Keratinocyte (primary cell): ENCODE results near the gene PITX1.

Experiments used
- CTCF ChIP-seq, 3 experiments: IDR thresholded peaks in 1 of 3; conservative IDR thresholded peaks in 1 of 3; optimal IDR thresholded peaks in 1 of 3; 2 replicates in 2 of 3; 3 replicates in 1 of 3; pipeline versions ENCODE3 to v1.5.1; 2011; ENCODE audit warnings: low read length in 3 of 3, mild to moderate bottlenecking in 3 of 3, moderate library complexity in 2 of 3, control low read depth in 1 of 3, inconsistent platforms in 1 of 3; ENCODE audit not compliant: insufficient read depth in 2 of 3; ENCODE audit errors: extremely low read depth in 1 of 3
- EZH2 ChIP-seq: IDR thresholded peaks from one replicate; pipeline ENCODE4 v1.6.1; 2012; ENCODE audit warnings: inconsistent platforms, mild to moderate bottlenecking, low read length, moderate library complexity

- TF ChIP-seq CTCF (optimal IDR thresholded peaks at IDR 0.05 in 1 of 3, IDR thresholded peaks at IDR 0.05 in 1 of 3, conservative IDR thresholded peaks at IDR 0.05 in 1 of 3; ENCODE audit: extremely low read depth in 1 of 3, insufficient read depth in 2 of 3, low read length in 3 of 3) (no peak), EZH2 (no peak)
These were observed 1.6 kb upstream of the PITX1 start for GRCh38 chr5:135035678-135036030.
